ENCODE data around the gene AP2M1. TPM values are rescaled to one million over a fixed set of nuclear protein-coding genes. Genes with fewer than 3 reads are reported as not detected.

The AP2M1 gene
- total and polyA plus RNA-seq, 2 of the 13 experiments (the other 11 are each of a cell fraction or from before 2014, with no cell fraction given), result 126 to 146 TPM

DNA sequence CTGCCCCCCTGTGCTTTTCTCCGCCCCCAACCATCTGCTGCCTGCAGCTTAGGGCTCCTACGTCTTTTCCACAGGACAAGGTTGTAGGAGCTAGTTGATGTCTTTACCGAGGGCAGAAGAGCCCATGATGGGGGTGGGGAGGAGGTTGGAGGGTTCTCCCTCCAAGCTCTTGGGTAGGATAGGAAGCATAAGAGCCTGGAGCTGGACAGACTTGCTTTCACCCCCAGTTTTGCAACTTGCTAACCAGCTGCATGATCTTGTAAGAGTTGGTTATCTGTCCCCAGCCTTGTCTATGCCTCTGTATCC lies 12.2 kb downstream of the AP2M1 start:
- Histone ChIP-seq H3K4me2 (ENCODE audit: low read depth, low read length) (peak overlapping the region; percentile 90), H4K20me1 (ENCODE audit: insufficient read depth, low read length) (peaks cover 4% of the 10 kb centered on the region; the same call in 1 of the 2 replicates), H3K36me3 (replicated peaks in 1 of 2; ENCODE audit: control insufficient read depth in 1 of 2, insufficient read depth in 2 of 2, low read length in 2 of 2) (peaks cover 32 to 62% of the 10 kb centered on the region in 2 experiments), H2AFZ (ENCODE audit: low read length) (no peak overlapping the region), H3K4me3 (replicated peaks in 1 of 3; ENCODE audit: insufficient read depth in 1 of 3, low read depth in 2 of 3, low read length in 3 of 3) (peak overlapping the region; percentile 80 to 95 (median 93)), H3K4me1 (ENCODE audit: insufficient read depth, low read length) (peaks cover 25% of the 10 kb centered on the region), H3K79me2 (ENCODE audit: insufficient read depth, low read length) (peaks cover 32% of the 10 kb centered on the region), H3K27me3 (ENCODE audit: control insufficient read depth in 1 of 2, insufficient read depth in 2 of 2, low read length in 2 of 2) (no peaks in the 10 kb centered on the region; a peak in 1 of 5 replicates), H3K9ac (ENCODE audit: insufficient read depth, low read depth, low read length) (peak overlapping the region; percentile 88), H3K9me3 (ENCODE audit: low read length) (no peaks in the 10 kb centered on the region), H3K27ac (ENCODE audit: extremely low read length, insufficient read depth, low read length) (peak overlapping the region; percentile 85)
- FAIRE-seq (no peak), DNase-seq (ENCODE audit: low spot score) (no peak), ATAC-seq (no peak)
- ChIA-PET POLR2A (interaction anchor here (0.8 to 1.6 kb wide), 2 partner anchors 9 to 14 kb away, joined by 3 to 5 read pairs; no protein-coding TSS in a partner anchor), CTCF (ENCODE audit: low intra/inter-chr PET ratio, low total read pairs) (no interaction called here)
- BruUV-seq (replicated peaks), result TSS peak; percentile 57
- in situ Hi-C loops (cut with HindIII; ENCODE audit: extremely low pct_ligation_motif_present, low pct_unique_long_range_greater_than_20kb) (no loop called here), intact Hi-C loops (cut with micrococcal nuclease; ENCODE audit: unreplicated experiment) (loop anchor here (5.0 kb wide), 1 partner anchor 40 kb away; no protein-coding TSS in a partner anchor)
- TF ChIP-seq KLF6 (CRISPR knock-in tag; IDR thresholded peaks at IDR 0.05), result no peak
- TF ChIP-seq HCFC1 (IDR thresholded peaks at IDR 0.05; ENCODE audit: low read depth, low read length), result no peak
- TF ChIP-seq ATRX (CRISPR knock-in tag; IDR thresholded peaks at IDR 0.05; ENCODE audit: borderline replicate concordance), result no peak
- TF ChIP-seq, protein P1, sequence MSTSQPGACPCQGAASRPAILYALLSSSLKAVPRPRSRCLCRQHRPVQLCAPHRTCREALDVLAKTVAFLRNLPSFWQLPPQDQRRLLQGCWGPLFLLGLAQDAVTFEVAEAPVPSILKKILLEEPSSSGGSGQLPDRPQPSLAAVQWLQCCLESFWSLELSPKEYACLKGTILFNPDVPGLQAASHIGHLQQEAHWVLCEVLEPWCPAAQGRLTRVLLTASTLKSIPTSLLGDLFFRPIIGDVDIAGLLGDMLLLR (CRISPR knock-in tag; IDR thresholded peaks at IDR 0.05), result no peak
- no peak for TF ChIP-seq ZNF772 (CRISPR knock-in tag; IDR thresholded peaks at IDR 0.05)
- no peak for TF ChIP-seq RFX3 (CRISPR knock-in tag; IDR thresholded peaks at IDR 0.05)
- no peak for TF ChIP-seq ZBTB8A (CRISPR knock-in tag; IDR thresholded peaks at IDR 0.05; ENCODE audit: borderline replicate concordance, low read depth)
- no peak for TF ChIP-seq KLF12 (CRISPR knock-in tag; IDR thresholded peaks at IDR 0.05; ENCODE audit: borderline replicate concordance)
- 10% methylated on average over 2 of the region's 3 CpGs for WGBS (ENCODE audit: low lambda C conversion rate)

DNA sequence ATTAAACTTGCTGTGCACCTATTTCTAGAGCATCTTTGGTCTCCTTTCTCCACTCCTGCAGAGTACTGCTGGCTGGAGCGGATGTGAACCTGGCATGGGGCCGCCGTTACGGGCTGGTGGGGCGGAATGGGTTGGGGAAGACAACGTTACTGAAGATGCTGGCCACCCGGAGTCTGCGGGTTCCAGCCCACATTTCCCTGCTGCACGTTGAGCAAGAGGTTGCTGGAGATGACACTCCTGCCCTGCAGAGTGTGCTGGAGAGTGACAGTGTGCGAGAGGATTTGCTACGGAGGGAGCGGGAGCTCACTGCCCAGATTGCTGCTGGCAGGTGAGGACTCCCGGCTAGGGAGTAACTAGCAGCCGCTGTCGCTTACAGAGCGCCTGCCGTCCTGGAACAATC lies 13.4 kb downstream of the AP2M1 start:
- no peaks in the 10 kb centered on the region for H3K9me3 ChIP-seq (ENCODE audit: low read length)
- peaks cover 29 to 64% of the 10 kb centered on the region in 2 experiments for H3K36me3 ChIP-seq (replicated peaks in 1 of 2; ENCODE audit: control insufficient read depth in 1 of 2, insufficient read depth in 2 of 2, low read length in 2 of 2)
- FAIRE-seq (no peak), DNase-seq (ENCODE audit: low spot score) (no peak), ATAC-seq (no peak)
- no peak overlapping the region for H3K9ac ChIP-seq (ENCODE audit: insufficient read depth, low read depth, low read length)
- H4K20me1 ChIP-seq (ENCODE audit: insufficient read depth, low read length), result peaks cover 4% of the 10 kb centered on the region; the same call in 1 of the 2 replicates
- BruUV-seq (replicated peaks), result no TSS peak
- H3K4me3 ChIP-seq (replicated peaks in 1 of 3; ENCODE audit: insufficient read depth in 1 of 3, low read depth in 2 of 3, low read length in 3 of 3), result no peak overlapping the region; a peak in 1 of 6 replicates
- ChIA-PET CTCF (ENCODE audit: low intra/inter-chr PET ratio, low total read pairs) (no interaction called here), POLR2A (no interaction called here)
- no peak overlapping the region for H2AFZ ChIP-seq (ENCODE audit: low read length)
- WGBS (ENCODE audit: low lambda C conversion rate), result 89% methylated on average over 17 of the region's 17 CpGs
- 0 out of 2 replicates have a peak overlapping the region, but pooled peaks have one; percentile 90 for H3K4me2 ChIP-seq (ENCODE audit: low read depth, low read length)
- no peak overlapping the region for H3K27ac ChIP-seq (ENCODE audit: extremely low read length, insufficient read depth, low read length)
- peaks cover 25% of the 10 kb centered on the region for H3K4me1 ChIP-seq (ENCODE audit: insufficient read depth, low read length)
- no peaks in the 10 kb centered on the region; a peak in 1 of 5 replicates for H3K27me3 ChIP-seq (ENCODE audit: control insufficient read depth in 1 of 2, insufficient read depth in 2 of 2, low read length in 2 of 2)
- in situ Hi-C loops (cut with HindIII; ENCODE audit: extremely low pct_ligation_motif_present, low pct_unique_long_range_greater_than_20kb) (no loop called here), intact Hi-C loops (cut with micrococcal nuclease; ENCODE audit: unreplicated experiment) (loop anchor here (5.0 kb wide), 1 partner anchor 41 kb away; no protein-coding TSS in a partner anchor)
- H3K79me2 ChIP-seq (ENCODE audit: insufficient read depth, low read length), result peaks cover 32% of the 10 kb centered on the region
- TF ChIP-seq, protein P2, sequence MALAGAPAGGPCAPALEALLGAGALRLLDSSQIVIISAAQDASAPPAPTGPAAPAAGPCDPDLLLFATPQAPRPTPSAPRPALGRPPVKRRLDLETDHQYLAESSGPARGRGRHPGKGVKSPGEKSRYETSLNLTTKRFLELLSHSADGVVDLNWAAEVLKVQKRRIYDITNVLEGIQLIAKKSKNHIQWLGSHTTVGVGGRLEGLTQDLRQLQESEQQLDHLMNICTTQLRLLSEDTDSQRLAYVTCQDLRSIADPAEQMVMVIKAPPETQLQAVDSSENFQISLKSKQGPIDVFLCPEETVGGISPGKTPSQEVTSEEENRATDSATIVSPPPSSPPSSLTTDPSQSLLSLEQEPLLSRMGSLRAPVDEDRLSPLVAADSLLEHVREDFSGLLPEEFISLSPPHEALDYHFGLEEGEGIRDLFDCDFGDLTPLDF (CRISPR knock-in tag; IDR thresholded peaks at IDR 0.05), result no peak
- no peak for TF ChIP-seq ZNF354B (CRISPR knock-in tag; IDR thresholded peaks at IDR 0.05)
- no peak for TF ChIP-seq ZNF256 (CRISPR knock-in tag; conservative IDR thresholded peaks at IDR 0.05)
- no peak for TF ChIP-seq MLLT10 (CRISPR knock-in tag; IDR thresholded peaks at IDR 0.05)
- TF ChIP-seq, protein P3, sequence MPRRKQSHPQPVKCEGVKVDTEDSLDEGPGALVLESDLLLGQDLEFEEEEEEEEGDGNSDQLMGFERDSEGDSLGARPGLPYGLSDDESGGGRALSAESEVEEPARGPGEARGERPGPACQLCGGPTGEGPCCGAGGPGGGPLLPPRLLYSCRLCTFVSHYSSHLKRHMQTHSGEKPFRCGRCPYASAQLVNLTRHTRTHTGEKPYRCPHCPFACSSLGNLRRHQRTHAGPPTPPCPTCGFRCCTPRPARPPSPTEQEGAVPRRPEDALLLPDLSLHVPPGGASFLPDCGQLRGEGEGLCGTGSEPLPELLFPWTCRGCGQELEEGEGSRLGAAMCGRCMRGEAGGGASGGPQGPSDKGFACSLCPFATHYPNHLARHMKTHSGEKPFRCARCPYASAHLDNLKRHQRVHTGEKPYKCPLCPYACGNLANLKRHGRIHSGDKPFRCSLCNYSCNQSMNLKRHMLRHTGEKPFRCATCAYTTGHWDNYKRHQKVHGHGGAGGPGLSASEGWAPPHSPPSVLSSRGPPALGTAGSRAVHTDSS (CRISPR knock-in tag; conservative IDR thresholded peaks at IDR 0.05), result no peak
- TF ChIP-seq ZNF768 (CRISPR knock-in tag; IDR thresholded peaks at IDR 0.05), result no peak
- TF ChIP-seq YEATS4 (CRISPR knock-in tag; IDR thresholded peaks at IDR 0.05; ENCODE audit: borderline replicate concordance), result no peak
- TF ChIP-seq KLF12 (CRISPR knock-in tag; IDR thresholded peaks at IDR 0.05; ENCODE audit: borderline replicate concordance), result no peak
- no peak for TF ChIP-seq ELF1 (CRISPR knock-in tag; IDR thresholded peaks at IDR 0.05)
- TF ChIP-seq U2AF1 (optimal IDR thresholded peaks at IDR 0.05; ENCODE audit: low read depth, low read length), result no peak
- no peak for TF ChIP-seq ZMAT3 (CRISPR knock-in tag; conservative IDR thresholded peaks at IDR 0.05)
